ENCODE measurements around the gene OR2B2.

Gene OR2B2

GRCh38 chr6:27891320-27891875 lies 20.8 kb downstream of the OR2B2 start:
- no peak for TF ChIP-seq CTCF (IDR thresholded peaks at IDR 0.05; ENCODE audit: low read depth, low read length)
- DNase-seq (ENCODE audit: extremely low read depth, low read depth) = no peak

GRCh38 chr6:27890445-27891319 lies 21.5 kb downstream of the OR2B2 start:
- TF ChIP-seq CTCF (IDR thresholded peaks at IDR 0.05; ENCODE audit: low read depth, low read length) = no peak
- DNase-seq (ENCODE audit: extremely low read depth, low read depth) = peak; percentile 86

GRCh38 chr6:27889628-27890444 lies 22.4 kb downstream of the OR2B2 start:
- no peak for TF ChIP-seq CTCF (IDR thresholded peaks at IDR 0.05; ENCODE audit: low read depth, low read length)
- DNase-seq (ENCODE audit: extremely low read depth, low read depth) = no peak

GRCh38 chr6:27889275-27889627 lies 22.9 kb downstream of the OR2B2 start:
- TF ChIP-seq CTCF (IDR thresholded peaks at IDR 0.05; ENCODE audit: low read depth, low read length) = no peak
- DNase-seq (ENCODE audit: extremely low read depth, low read depth) = no peak

- no peak for DNase-seq (ENCODE audit: extremely low read depth, low read depth)
Measured at GRCh38 chr6:27888566-27888965, 23.6 kb downstream of the OR2B2 start.

GRCh38 chr6:27886073-27886472 lies 26.1 kb downstream of the OR2B2 start:
- no peak for TF ChIP-seq CTCF (IDR thresholded peaks at IDR 0.05; ENCODE audit: low read depth, low read length)
- DNase-seq (ENCODE audit: extremely low read depth, low read depth) = no peak

More at GRCh38 chr6:27888566-27888965, 23.6 kb downstream of the OR2B2 start:
- TF ChIP-seq CTCF (IDR thresholded peaks at IDR 0.05; ENCODE audit: low read depth, low read length) = no peak

- DNase-seq (ENCODE audit: extremely low read depth, low read depth) = no peak
- TF ChIP-seq CTCF (IDR thresholded peaks at IDR 0.05; ENCODE audit: low read depth, low read length) = no peak
Measured at GRCh38 chr6:27883136-27883535, 29.1 kb downstream of the OR2B2 start.
